ENCODE measurements around the gene SH3GL1. TPM values are rescaled to one million over a fixed set of nuclear protein-coding genes. Genes with fewer than 3 reads are reported as not detected.
A peak's percentile ranks its signal among the peaks of the same experiment; 100 is the strongest.

SH3GL1 gene
- total and polyA plus RNA-seq, 7 donors = 28.5 to 47.4 (median 33.9) TPM

DNA sequence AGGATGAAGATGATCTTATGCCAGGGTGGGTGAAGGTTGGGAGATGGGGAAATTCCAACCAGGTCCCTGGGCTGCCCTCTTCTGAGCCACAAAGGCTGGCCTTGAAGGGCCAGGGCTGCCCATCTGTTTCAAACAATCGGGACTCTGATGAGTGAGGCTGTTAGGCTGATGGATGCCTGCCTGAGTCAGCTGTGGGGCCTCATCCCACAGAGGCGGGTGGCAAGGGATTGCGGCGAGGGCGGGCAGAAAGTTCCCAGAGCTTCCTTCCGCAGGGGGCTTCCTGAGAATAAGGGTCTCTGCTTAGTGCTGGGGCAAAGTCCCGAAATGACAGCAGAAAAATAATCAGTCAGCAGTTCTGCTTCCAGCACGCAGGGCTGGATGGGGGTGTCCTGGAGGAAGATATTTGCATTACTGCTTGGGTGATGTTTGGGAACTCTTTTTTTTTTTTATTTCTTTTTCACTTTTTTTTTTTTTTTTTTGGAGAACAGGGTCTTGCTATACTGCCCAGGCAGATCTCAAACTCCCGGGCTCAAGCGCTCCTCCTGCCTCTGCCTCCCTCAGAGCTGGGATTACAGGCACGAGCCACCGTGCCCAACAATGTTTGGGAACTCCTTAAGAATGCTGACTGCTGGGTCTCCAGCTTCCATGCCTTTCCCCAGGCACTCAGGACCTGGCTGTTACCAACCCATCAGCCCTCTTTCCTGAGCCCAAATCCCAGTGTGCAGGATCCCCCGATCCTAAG is 14.1 kb downstream of the SH3GL1 start:
- H3K9me3 ChIP-seq = no peaks in the 10 kb centered on the region
- H3K36me3 ChIP-seq = peaks cover 0 to 6% (median 3%) of the 10 kb centered on the region in 4 donors
- H3K27ac ChIP-seq = no peak overlapping the region
- TF ChIP-seq POLR2AphosphoS5 (IDR thresholded peaks at IDR 0.05) (no peak), POLR2A (IDR thresholded peaks at IDR 0.05) (no peak), EP300 (IDR thresholded peaks at IDR 0.05) (no peak)
- TF ChIP-seq, protein P1, sequence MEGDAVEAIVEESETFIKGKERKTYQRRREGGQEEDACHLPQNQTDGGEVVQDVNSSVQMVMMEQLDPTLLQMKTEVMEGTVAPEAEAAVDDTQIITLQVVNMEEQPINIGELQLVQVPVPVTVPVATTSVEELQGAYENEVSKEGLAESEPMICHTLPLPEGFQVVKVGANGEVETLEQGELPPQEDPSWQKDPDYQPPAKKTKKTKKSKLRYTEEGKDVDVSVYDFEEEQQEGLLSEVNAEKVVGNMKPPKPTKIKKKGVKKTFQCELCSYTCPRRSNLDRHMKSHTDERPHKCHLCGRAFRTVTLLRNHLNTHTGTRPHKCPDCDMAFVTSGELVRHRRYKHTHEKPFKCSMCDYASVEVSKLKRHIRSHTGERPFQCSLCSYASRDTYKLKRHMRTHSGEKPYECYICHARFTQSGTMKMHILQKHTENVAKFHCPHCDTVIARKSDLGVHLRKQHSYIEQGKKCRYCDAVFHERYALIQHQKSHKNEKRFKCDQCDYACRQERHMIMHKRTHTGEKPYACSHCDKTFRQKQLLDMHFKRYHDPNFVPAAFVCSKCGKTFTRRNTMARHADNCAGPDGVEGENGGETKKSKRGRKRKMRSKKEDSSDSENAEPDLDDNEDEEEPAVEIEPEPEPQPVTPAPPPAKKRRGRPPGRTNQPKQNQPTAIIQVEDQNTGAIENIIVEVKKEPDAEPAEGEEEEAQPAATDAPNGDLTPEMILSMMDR (IDR thresholded peaks at IDR 0.05) = no peak
- H3K27me3 ChIP-seq = no peaks in the 10 kb centered on the region
- DNase-seq = no peak
- intact Hi-C loops (cut with DNase I) = no loop called here
- peaks cover 0 to 36% (median 34%) of the 10 kb centered on the region in 4 donors for H3K4me1 ChIP-seq
- 88 to 91% methylated on average over 13 of the region's 13 CpGs for WGBS, 2 donors
- no peak overlapping the region for H3K4me3 ChIP-seq

DNA sequence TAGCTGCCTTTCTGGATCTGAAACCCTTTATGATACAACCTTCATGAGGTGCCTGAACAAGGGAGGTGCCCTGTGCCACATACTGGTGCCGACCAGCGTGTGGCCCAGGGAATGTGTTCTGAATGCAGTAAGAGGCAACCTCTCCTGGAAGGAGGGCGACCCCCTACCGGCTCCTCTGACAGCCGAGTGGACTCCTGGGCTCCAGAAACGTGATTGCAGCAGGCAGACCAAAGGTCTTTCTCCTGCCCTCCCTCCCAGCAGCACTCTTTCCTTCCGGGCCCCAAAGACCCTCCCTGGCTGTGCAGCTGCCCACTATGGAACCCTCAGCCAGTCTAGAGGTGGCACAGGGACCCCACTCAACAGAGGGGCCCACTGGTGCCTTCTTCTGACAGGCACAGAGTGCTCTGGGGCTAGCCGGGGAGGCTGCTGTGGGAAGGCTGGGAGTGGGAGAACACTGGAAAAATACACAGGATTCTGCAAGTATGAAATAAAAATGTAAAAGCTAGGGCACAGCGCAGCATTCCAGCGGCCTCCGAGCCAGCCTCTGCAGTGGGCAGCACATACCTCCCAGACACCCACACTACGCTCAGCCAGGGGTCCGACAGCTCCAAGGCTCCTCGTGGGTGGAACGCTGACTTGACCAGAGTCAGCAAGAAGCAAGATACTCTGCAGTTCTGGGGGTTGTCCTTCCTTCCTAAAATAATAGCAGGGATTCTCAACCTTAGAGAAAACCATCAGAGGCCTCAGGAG is 14.9 kb downstream of the SH3GL1 start:
- Histone ChIP-seq H3K27me3 (no peaks in the 10 kb centered on the region), H3K4me1 (peaks cover 0 to 33% (median 30%) of the 10 kb centered on the region in 4 donors), H3K27ac (peak overlapping the region in 1 of 4 donors; percentile 13), H3K9me3 (no peaks in the 10 kb centered on the region), H3K36me3 (peaks cover 0 to 6% (median 3%) of the 10 kb centered on the region in 4 donors), H3K4me3 (no peak overlapping the region)
- WGBS, 2 donors = 82 to 87% methylated on average over 15 of the region's 15 CpGs
- TF ChIP-seq POLR2A (IDR thresholded peaks at IDR 0.05) = no peak
- TF ChIP-seq, protein P1 (IDR thresholded peaks at IDR 0.05) = no peak
- TF ChIP-seq EP300 (IDR thresholded peaks at IDR 0.05) = no peak
- TF ChIP-seq POLR2AphosphoS5 (IDR thresholded peaks at IDR 0.05) = no peak
- DNase-seq = no peak
- intact Hi-C loops (cut with DNase I) = no loop called here

DNA sequence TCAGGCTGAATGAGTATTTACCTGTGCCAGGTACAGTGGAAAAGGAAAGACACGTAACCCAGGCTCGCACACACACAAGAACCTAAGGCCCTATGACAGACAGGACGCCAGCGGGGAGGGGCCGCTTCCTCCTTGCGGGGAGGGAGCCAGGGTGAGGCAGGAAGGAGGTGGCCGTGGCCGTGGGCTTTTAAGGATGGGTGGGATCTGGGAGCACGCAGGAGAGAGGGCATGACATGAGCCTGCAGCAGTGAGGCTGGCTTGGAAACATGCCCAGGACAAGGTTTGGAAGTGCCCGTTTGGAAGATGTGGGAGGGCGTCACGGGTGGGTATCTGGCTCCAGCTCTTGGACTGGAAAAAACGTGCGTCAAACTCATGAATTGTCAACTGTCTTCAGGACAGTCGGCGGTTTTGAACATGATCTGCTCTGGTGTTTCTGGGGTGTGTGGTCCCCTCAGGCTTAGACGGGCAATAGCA is 20.1 kb downstream of the SH3GL1 start:
- TF ChIP-seq, protein P1 (IDR thresholded peaks at IDR 0.05) = no peak
- no peak for TF ChIP-seq EP300 (IDR thresholded peaks at IDR 0.05)
- no peak for TF ChIP-seq POLR2AphosphoS5 (IDR thresholded peaks at IDR 0.05)
- no peak for TF ChIP-seq POLR2A (IDR thresholded peaks at IDR 0.05)
- intact Hi-C loops (cut with DNase I) = no loop called here
- Histone ChIP-seq H3K36me3 (peaks cover 0 to 6% (median 0%) of the 10 kb centered on the region in 4 donors), H3K9me3 (no peaks in the 10 kb centered on the region), H3K4me3 (no peak overlapping the region), H3K27me3 (no peaks in the 10 kb centered on the region), H3K4me1 (peaks cover 0 to 43% (median 39%) of the 10 kb centered on the region in 4 donors), H3K27ac (peak overlapping the region in 3 of 4 donors; percentile 0 to 60 (median 9))
- WGBS, 2 donors = 32 to 56% methylated on average over 17 of the region's 17 CpGs
- DNase-seq = peak; percentile 73

DNA sequence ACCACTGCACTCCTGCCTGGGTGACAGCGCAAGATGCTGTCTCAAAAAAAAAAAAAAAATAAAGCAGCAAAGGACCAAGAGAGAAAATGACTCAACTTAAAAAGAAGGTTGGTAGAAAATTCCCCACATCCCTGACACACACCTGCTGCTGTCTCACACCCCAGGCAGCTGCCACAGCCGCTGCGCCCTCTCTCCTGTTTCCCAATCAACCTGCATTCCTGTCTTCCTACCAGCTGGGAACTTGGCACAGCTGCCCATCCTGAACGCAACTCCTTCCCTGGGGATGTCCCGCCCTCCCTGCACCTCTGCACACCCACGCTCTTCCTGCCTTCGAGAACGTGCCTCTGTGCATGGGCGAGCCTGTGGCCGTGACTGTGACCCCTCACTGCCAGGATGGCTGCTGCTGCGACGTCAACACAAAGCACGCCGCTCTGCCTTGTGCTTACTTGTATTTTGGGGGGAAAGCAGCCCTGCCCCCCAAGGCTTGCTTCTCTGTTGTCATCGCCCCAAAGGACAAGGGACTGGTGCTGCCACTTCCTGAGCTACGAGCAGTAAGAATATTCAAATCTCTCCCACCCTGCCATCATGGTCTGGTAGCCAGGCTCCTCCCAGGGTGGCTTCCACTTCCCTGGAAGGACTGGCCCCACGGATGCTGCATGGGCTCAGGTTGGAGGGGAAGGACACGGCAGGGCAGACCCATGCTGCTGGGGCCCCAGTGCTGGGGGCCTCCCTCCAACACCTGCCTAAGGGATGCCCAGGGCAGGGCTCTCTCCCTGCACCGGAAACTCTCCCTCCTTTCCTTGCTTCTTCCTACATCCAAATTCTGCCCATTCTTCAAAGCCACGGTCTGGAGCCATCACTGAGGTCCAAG is 20.7 kb downstream of the SH3GL1 start:
- TF ChIP-seq POLR2AphosphoS5 (IDR thresholded peaks at IDR 0.05) (peak in 1 of 4 donors; percentile 26), POLR2A (IDR thresholded peaks at IDR 0.05) (no peak)
- Histone ChIP-seq H3K36me3 (peaks cover 0 to 6% (median 0%) of the 10 kb centered on the region in 4 donors), H3K27me3 (no peaks in the 10 kb centered on the region), H3K4me3 (no peak overlapping the region), H3K9me3 (no peaks in the 10 kb centered on the region), H3K27ac (peak overlapping the region in 2 of 4 donors; percentile 9 to 60), H3K4me1 (peaks cover 0 to 49% (median 46%) of the 10 kb centered on the region in 4 donors)
- WGBS, 2 donors = 35 to 42% methylated on average over 20 of the region's 20 CpGs
- DNase-seq = peak; percentile 71
- intact Hi-C loops (cut with DNase I) = no loop called here

Data from sigmoid colon (tissue), 7 donors.